GM13977 (cell line): ENCODE data around the gene COL26A1.

Experiments
- DNase-seq: peaks from one replicate; pipeline ENCODE4 v3.0.0; 2012; ENCODE audit warnings: low spot score
- CTCF ChIP-seq: IDR thresholded peaks from 2 replicates; pipeline ENCODE4 v1.5.1; 2012; ENCODE audit warnings: mild to moderate bottlenecking, control low read depth; ENCODE audit not compliant: insufficient read depth; ENCODE audit errors: extremely low read depth, missing control alignments
- in situ Hi-C: fragments of 300-500 bp; cut with MboI; formaldehyde crosslinking; loops from one replicate; pipeline ENCODE4 v1.12.0; 2022; ENCODE audit warnings: low sequenced_read_pairs, low pct_unique_long_range_greater_than_20kb, mixed read lengths, inconsistent platforms; ENCODE audit not compliant: unreplicated experiment

COL26A1 gene

GRCh38 chr7:101519324-101520023, 156.8 kb downstream of the COL26A1 start:
- DNase-seq: no peak
- TF ChIP-seq CTCF: no peak
- in situ Hi-C loops: no loop called here

GRCh38 chr7:101521430-101521925, 158.8 kb downstream of the COL26A1 start:
- no peak for DNase-seq
- in situ Hi-C loops: no loop called here
- no peak for TF ChIP-seq CTCF

GRCh38 chr7:101522021-101522420, 159.3 kb downstream of the COL26A1 start:
- TF ChIP-seq CTCF: no peak
- DNase-seq: no peak
- in situ Hi-C loops: no loop called here

GRCh38 chr7:101527844-101528667, 165.4 kb downstream of the COL26A1 start:
- TF ChIP-seq CTCF: no peak
- in situ Hi-C loops: no loop called here
- no peak for DNase-seq

- TF ChIP-seq CTCF: no peak
- no peak for DNase-seq
- in situ Hi-C loops: no loop called here
Observed at GRCh38 chr7:101529560-101529959, 166.9 kb downstream of the COL26A1 start.

- no peak for DNase-seq
- in situ Hi-C loops: no loop called here
- no peak for TF ChIP-seq CTCF
Observed at GRCh38 chr7:101531726-101532357, 169.2 kb downstream of the COL26A1 start.
